OCI-LY1 (cell line): Measurements from ENCODE around the gene FAM24B.

Experiments
- CTCF ChIP-seq: fragments of 200-600 bp; sonication (generic), shearing (Covaris generic); IDR thresholded peaks from 2 replicates; pipeline ENCODE4 v1.5.1; 2017; ENCODE audit warnings: mild to moderate bottlenecking, antibody characterized with exemption, low read length, moderate library complexity, mixed read lengths
- EZH2 ChIP-seq: fragments of 200-600 bp; sonication (generic), shearing (Covaris generic); IDR thresholded peaks from 2 replicates; pipeline ENCODE4 v1.8.0; 2017; ENCODE audit warnings: borderline replicate concordance, mixed run types, mild to moderate bottlenecking, antibody characterized with exemption, low read length, moderate library complexity, mixed read lengths

- no peak for TF ChIP-seq CTCF
- no peak for TF ChIP-seq EZH2
These were observed 36.3 kb upstream of the FAM24B start for GRCh38 chr10:122915700-122916099.
